KMS-11 (cell line): Measurements from ENCODE around the gene ZNF283.

Experiments
- H2AFZ ChIP-seq: fragments of 200-600 bp; sonication (generic); 2 replicates; pipeline ENCODE4 v1.6.1; 2016; ENCODE audit warnings: antibody characterized with exemption, mixed run types, low read depth
- H3K27ac ChIP-seq: fragments of 200-600 bp; sonication (generic); 2 replicates; pipeline ENCODE4 v1.6.1; 2016; ENCODE audit warnings: mild to moderate bottlenecking, mixed run types
- H3K27me3 ChIP-seq: fragments of 200-600 bp; sonication (generic); 2 replicates; pipeline ENCODE4 v1.6.1; 2017; ENCODE audit warnings: mild to moderate bottlenecking, low read depth, mixed run types, moderate library complexity; ENCODE audit not compliant: insufficient read depth
- H3K36me3 ChIP-seq: fragments of 200-600 bp; sonication (generic); 2 replicates; pipeline ENCODE4 v1.6.1; 2017; ENCODE audit warnings: mild to moderate bottlenecking, mixed run types; ENCODE audit not compliant: insufficient read depth
- H3K4me1 ChIP-seq: fragments of 200-600 bp; sonication (generic); 2 replicates; pipeline ENCODE4 v1.6.1; 2016; ENCODE audit warnings: mild to moderate bottlenecking, low read depth, mixed run types; ENCODE audit not compliant: poor library complexity, severe bottlenecking
- H3K4me2 ChIP-seq: fragments of 200-600 bp; sonication (generic); 2 replicates; pipeline ENCODE4 v1.7.0; 2016; ENCODE audit warnings: mild to moderate bottlenecking, mixed run types
- H3K4me3 ChIP-seq: fragments of 200-600 bp; sonication (generic); IDR thresholded peaks from 2 replicates; pipeline ENCODE4 v1.6.1; 2017; ENCODE audit warnings: low read depth, low read length, mixed read lengths; ENCODE audit not compliant: insufficient read depth
- H3K79me2 ChIP-seq: fragments of 200-600 bp; sonication (generic); 2 replicates; pipeline ENCODE4 v1.6.1; 2016; ENCODE audit warnings: low read depth, mixed run types; ENCODE audit not compliant: insufficient read depth
- H3K9ac ChIP-seq: fragments of 200-600 bp; sonication (generic); 2 replicates; pipeline ENCODE4 v1.6.1; 2016; ENCODE audit warnings: mild to moderate bottlenecking, mixed run types
- H4K20me1 ChIP-seq: fragments of 200-600 bp; sonication (generic); 2 replicates; pipeline ENCODE4 v1.6.1; 2016; ENCODE audit warnings: mild to moderate bottlenecking, mixed run types; ENCODE audit not compliant: insufficient read depth
- TF ChIP-seq, protein P1 (sequence below): fragments of 200-600 bp; sonication (generic); conservative IDR thresholded peaks from 2 replicates; pipeline ENCODE4 v1.6.1; 2017; ENCODE audit warnings: low read depth, mild to moderate bottlenecking, antibody characterized with exemption, low read length, moderate library complexity, mixed read lengths

The ZNF283 gene

GRCh38 chr19:43783636-43784035, 43.5 kb upstream of the ZNF283 start:
- H3K36me3 ChIP-seq = no peaks in the 10 kb centered on the region
- no peaks in the 10 kb centered on the region for H3K79me2 ChIP-seq
- H4K20me1 ChIP-seq = no peaks in the 10 kb centered on the region
- no peak overlapping the region for H3K9ac ChIP-seq
- H3K27me3 ChIP-seq = no peaks in the 10 kb centered on the region
- no peaks in the 10 kb centered on the region for H3K4me1 ChIP-seq
- H3K27ac ChIP-seq = no peak overlapping the region
- no peak overlapping the region for H2AFZ ChIP-seq
- no peak overlapping the region for H3K4me3 ChIP-seq
- TF ChIP-seq, protein P1, sequence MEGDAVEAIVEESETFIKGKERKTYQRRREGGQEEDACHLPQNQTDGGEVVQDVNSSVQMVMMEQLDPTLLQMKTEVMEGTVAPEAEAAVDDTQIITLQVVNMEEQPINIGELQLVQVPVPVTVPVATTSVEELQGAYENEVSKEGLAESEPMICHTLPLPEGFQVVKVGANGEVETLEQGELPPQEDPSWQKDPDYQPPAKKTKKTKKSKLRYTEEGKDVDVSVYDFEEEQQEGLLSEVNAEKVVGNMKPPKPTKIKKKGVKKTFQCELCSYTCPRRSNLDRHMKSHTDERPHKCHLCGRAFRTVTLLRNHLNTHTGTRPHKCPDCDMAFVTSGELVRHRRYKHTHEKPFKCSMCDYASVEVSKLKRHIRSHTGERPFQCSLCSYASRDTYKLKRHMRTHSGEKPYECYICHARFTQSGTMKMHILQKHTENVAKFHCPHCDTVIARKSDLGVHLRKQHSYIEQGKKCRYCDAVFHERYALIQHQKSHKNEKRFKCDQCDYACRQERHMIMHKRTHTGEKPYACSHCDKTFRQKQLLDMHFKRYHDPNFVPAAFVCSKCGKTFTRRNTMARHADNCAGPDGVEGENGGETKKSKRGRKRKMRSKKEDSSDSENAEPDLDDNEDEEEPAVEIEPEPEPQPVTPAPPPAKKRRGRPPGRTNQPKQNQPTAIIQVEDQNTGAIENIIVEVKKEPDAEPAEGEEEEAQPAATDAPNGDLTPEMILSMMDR = no peak
- H3K4me2 ChIP-seq = no peak overlapping the region

GRCh38 chr19:43784241-43784980, 42.7 kb upstream of the ZNF283 start:
- Histone ChIP-seq H3K79me2 (no peaks in the 10 kb centered on the region), H3K4me1 (no peaks in the 10 kb centered on the region), H3K9ac (no peak overlapping the region), H3K27ac (no peak overlapping the region), H3K27me3 (no peaks in the 10 kb centered on the region), H2AFZ (no peak overlapping the region), H3K4me2 (no peak overlapping the region), H3K36me3 (no peaks in the 10 kb centered on the region), H3K4me3 (no peak overlapping the region), H4K20me1 (no peaks in the 10 kb centered on the region)
- TF ChIP-seq, protein P1 = no peak

- Histone ChIP-seq H3K9ac (no peak overlapping the region), H3K36me3 (no peaks in the 10 kb centered on the region), H2AFZ (peak overlapping the region; percentile 18; the same call in 1 of the 2 replicates), H3K4me2 (no peak overlapping the region), H3K27ac (no peak overlapping the region), H3K4me3 (no peak overlapping the region), H4K20me1 (no peaks in the 10 kb centered on the region), H3K27me3 (no peaks in the 10 kb centered on the region), H3K79me2 (no peaks in the 10 kb centered on the region), H3K4me1 (no peaks in the 10 kb centered on the region)
- TF ChIP-seq, protein P1 = peak; percentile 87
Measured at GRCh38 chr19:43784981-43785808, 41.9 kb upstream of the ZNF283 start.

- Histone ChIP-seq H3K27me3 (no peaks in the 10 kb centered on the region), H3K79me2 (no peaks in the 10 kb centered on the region), H3K4me1 (no peaks in the 10 kb centered on the region), H3K4me3 (no peak overlapping the region), H2AFZ (no peak overlapping the region), H4K20me1 (no peaks in the 10 kb centered on the region), H3K36me3 (no peaks in the 10 kb centered on the region), H3K9ac (no peak overlapping the region), H3K4me2 (no peak overlapping the region), H3K27ac (no peak overlapping the region)
- TF ChIP-seq, protein P1 = no peak
Measured at GRCh38 chr19:43786665-43787064, 40.5 kb upstream of the ZNF283 start.
